Activated gamma-delta T cell treated with anti-CD3 and anti-CD28 coated beads, Interleukin-2, amount 50 U/mL, for 16 hours (primary cell): ENCODE results near the gene NPTXR.

ENCODE experiments used
- DNase-seq: peaks from one replicate; pipeline ENCODE4 v3.0.0-alpha.2; 2020; ENCODE audit warnings: low read depth

NPTXR gene

DNA sequence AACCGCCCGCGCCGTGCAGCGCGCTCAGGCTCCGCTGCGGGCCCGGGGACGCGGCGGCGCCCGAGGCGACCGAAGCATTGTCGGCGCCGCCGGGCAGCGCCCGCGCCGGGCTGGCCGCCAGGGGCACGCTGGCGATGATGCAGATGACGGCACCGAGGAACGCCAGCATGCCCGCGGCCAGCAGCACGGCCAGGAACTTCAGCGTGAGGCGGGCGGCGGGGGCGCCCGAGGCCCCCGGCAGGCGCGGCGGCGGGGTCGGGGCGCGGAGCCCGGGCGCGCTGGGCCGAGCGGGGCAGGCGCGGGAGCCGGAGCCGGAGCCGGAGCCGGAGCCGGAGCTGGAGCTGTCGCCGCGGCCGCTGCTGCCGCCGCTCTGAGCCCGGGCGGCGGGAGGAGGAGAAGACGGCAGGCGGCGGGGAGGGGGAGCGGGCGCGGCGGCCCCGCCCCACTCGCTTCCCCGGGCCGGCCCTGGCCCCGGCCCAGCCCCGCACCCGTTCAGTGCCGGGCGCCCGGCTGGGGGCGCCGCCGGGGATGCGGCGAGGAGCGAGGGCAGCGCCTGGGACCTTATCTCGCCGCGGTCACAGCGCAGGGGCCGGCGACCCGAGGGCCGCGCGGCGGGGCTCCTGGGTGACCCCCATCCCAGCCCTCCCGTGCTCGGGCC lies at the start of gene NPTXR:
TSS of gene NPTXR (minus strand) at position 372 of the 658 bp plus-strand sequence.
- no peak for DNase-seq

DNA sequence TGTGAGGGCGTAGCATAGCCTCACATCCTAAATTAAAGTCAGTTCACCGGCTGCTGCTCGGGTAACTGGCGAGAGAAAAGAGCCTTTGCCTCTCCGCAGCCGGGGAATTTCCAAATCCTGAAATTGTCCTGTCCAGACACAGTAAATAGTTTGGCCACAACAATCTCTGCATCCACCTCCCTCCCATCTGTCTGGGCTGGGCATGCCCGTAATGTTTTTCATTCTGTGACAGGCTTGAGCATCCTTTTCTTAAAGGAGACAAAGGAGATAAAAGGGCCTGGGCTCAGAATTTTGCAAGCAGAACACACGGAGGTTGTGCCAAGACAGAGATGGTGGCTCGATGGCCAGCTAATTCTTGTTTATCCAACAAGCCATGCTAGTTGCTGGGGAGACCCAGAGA lies 47.4 kb upstream of the NPTXR start:
- DNase-seq: no peak

DNA sequence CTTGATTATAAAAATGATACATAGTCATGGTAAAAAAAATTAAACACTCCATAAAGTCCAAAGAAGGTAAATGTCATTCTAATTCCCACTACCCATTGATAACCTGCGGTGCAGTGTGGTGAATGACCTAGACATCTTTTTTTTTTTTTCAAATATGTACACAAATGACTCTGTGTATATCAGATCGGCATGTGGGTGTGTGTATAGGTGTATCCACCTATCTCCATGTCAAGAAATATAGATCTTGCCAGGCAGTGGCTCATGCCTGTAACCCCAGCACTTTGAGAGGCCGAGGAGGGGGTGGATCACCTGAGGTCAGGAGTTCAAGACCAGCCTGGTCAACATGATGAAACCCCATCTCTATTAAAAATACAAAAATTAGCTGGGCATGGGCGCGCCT lies 46.5 kb upstream of the NPTXR start:
- no peak for DNase-seq

DNA sequence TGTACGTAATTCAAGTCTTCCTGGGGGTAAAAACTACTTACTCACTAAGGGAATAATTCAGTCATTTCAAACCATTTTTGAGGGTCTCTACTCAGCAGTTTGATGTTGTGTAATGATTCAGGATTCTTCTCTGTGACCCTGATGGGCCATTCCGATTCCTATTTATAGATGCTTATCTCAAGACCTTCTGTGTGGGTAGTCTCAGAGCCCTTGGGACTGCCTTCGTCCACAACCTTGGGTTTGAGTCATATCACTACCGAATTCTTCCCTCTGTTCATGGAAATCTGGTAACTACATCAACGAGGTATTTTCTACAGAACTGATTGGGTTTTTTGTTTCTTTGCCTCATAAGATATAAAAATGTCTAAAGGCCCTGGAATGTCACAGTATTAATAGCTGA lies 42.5 kb upstream of the NPTXR start:
- no peak for DNase-seq

GRCh38 chr22:38882972-38883622 lies 39.3 kb upstream of the NPTXR start:
- DNase-seq: no peak

DNA sequence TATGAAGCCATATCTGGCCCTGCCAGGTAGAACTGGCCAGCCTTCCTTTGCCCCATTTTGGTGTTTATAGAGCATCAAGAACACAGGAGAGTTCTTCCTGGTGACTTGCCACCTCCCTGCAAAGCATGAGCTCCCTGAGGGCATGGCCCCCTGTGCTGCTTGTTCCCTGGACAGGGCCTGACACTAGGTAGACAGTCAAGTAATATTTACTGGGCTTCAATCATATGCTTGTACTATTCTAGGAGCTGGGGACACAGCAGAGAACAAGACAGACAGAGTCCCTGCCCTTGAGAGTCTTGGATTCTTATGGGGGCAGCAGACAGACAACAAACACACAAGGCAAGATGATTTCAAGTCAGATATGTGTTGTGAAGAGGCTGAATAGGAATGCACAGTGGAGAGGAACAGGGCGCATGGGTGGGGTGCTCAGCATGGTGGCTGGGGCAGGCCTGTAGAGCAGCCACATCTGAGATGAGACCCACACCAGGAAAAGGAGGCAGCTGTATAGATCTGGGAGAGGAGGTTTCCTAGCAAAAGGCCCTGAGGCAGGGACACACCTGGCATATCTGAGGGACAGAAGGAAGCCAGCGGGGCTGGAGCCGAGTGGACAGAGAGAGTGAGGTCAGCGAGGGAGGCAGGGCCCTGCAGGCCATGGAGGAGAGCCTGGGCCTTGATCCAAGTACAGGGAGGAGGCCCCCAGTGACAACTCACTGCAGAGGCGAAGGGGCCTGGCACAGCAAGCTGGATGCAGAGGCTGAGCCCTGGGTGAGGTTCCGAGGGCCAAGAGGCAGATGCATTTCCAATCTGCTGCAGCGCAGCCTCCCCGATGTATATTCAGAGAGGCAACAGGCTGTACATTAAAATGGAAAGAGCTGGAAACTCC lies 38.4 kb upstream of the NPTXR start:
- DNase-seq: no peak

- no peak for DNase-seq
These were observed 37.6 kb upstream of the NPTXR start for GRCh38 chr22:38881464-38881871.

DNA sequence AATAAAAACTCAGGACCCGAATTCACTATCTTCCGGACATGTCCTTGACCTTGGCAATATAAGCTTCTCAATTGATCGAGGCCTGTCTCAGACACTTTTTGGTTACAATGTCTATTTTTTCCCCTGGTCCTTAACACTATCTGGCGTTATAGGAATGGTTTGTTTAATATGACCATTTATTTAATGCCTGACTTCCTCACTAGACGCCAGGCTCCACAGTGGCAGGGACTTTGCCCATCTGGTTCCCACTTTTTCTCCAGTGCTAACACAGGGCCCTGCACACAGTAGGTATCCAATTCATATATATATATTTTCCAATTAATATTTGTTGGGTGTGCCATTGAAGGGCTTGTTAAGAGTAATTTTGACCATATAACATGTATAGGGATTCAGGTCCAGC lies 36.1 kb upstream of the NPTXR start:
- DNase-seq: no peak

DNA sequence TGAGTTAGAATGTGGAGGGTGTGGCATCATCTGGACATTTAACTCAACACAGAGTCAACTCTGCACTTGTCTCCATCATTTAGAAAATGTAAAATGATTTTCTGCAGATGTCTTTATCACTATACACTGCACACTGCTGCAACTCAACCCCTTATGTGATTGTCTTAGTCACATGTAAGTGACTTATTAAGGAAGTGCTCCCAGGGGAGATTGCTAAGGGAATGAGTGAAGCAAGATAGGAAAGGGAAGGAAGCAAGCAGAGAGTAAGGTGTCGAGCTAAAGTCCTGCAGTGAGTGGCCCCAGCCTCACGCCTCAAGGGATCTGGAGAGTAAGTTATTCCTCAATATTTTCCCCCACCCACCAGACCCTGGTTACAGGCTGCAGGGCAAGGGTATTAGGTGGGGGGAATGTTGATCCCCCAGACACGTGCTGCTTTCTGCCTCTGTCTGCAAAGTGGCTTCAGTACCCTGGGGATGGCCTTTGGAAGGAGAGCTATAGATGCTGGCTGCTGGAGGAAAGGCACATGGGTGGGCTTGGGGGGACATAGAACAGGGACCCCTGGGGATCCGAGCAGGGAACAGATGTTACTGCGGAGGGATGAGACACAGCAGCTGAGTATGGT lies 35.4 kb upstream of the NPTXR start:
- no peak for DNase-seq

DNA sequence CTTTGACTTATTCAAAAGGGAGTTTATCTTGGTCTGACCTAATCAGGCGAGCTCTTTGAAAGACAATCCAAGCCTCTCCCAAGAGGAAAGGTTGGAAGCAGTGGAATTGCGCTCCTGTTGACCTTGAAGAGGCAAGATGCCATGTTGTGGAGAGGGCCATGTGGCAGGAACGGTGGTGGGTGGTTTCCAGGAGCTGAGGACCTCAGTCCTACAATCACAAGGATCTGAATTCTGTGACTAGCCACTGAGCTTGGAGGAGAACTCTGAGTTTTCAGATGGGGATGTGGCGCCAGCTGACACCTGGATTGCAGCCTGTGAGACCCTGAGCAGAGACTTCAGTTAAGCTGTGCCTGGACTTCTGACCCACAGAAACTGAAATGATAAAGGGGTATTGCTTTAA lies 34.2 kb upstream of the NPTXR start:
- DNase-seq: no peak

DNA sequence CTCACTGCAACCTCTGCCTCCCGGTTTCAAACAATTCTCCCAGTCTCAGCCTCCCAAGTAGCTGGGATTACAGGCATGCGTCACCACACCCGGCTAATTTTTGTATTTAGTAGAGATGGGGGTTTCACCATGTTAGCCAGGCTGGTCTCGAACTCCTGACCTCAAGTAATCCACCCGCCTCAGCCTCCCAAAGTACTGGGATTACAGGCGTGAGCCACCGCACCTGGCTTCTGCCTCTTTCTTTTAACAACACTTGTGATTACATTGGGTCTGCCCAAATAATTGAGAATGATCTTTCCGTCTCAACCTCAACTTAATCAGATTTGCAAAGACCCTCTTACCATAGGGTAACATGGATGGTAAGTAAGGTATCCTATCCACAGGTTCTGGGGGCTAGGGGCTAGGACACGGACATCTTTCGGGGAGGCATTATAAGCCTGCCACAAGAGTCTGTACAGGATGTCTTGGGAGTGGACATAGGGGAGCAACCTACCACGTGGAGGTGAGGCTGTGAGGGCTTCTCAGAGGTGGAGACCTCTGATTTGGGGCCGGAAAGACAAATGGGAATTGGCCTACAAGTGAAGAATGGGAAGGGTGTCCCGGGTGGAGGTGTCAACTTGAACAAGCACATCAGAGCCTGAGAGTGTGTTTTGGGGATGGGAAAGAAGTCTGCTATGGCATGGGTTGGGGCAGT lies 30.8 kb upstream of the NPTXR start:
- DNase-seq: no peak

GRCh38 chr22:38873469-38874411 lies 29.9 kb upstream of the NPTXR start:
- peak; percentile 68 for DNase-seq

DNA sequence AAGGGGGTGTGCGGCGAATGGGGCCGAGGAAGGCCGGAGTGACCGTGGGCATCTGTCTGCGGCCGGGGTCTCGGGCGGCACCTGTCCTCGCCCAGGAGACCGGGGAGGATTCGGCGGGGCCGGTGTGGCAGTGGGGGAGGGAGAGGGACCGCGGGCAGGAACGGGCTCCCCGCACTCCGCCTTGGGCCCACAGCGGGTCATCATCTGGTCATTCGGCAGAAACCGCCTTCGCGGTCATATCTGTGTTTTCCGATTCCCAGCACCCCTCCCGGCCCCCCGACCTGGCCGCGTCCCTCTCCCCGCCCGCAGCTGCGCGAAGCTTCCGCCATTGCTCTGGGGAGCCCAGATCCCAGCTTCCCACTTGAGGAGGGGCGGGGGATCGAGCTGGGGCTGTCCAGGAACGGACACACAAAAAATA lies 29.0 kb upstream of the NPTXR start:
- DNase-seq: no peak

- DNase-seq: peak; percentile 93
These were observed 28.5 kb upstream of the NPTXR start, which contains the start of gene CBX6 for GRCh38 chr22:38872172-38872830. TSS of gene CBX6 (minus strand) at chr22:38872216. CDS start at chr22:38872190, 26 bp downstream.

- DNase-seq: no peak
These were observed 27.7 kb upstream of the NPTXR start for GRCh38 chr22:38871360-38872171.

DNA sequence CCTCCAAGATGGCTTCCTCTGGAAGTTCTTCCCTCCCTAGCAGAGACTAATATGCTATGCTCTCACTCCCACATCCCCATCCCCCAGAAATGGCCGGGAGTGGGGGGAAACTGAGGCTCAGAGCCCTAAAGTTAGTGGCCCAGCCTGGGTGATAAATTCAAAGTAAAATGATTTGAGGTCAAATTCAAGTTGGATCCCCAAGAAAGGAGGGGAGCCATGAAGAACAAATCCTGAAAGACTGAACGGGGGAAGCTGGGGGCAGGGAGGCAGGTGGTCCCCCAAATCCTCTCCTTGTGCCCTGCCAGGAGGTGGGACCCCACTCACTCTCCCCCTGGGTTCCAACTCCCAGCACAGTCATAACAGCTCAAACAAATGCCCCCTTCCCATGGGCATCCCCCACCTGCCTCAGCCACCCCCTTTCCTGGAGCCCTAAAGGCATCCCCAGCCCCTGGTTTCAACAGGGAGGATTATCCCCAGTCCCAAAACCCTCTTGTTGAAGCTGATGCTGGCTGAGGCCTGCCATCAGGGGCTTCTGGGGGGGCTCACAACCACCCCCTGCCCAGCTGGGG lies 27.0 kb upstream of the NPTXR start:
- no peak for DNase-seq

DNA sequence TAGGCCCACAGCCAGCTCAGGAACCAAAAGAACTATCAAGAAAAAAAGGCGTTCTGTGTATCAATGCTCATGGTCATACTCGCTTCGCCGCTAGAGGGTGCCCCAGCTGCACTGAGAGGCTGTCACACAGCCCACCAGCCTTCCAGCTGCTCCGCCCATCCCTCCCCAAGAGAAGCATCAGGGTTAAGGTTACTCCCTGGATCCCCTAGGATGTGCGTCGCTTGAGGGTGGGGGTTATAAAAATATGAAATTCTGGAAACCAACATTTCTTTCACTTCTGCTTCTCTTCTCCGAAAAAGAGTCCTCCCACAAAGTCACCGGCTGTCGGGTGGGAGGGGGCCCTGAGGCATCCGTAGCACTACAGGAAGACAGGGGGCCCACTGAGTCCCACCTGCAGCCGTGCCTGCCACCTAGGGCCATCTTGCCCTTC lies 26.5 kb upstream of the NPTXR start:
- peak; percentile 78 for DNase-seq

GRCh38 chr22:38869663-38870062 lies 25.8 kb upstream of the NPTXR start:
- DNase-seq: no peak

- peak; percentile 80 for DNase-seq
These were observed 25.1 kb upstream of the NPTXR start for GRCh38 chr22:38868886-38869381.
